HTERT RPE-1 (cell line): ENCODE results near the gene GRM8.

Experiments used
- in situ Hi-C: fragments of 300-500 bp; cut with MboI; formaldehyde crosslinking; loops from 4 replicates; pipeline ENCODE4 v1.14.3; 2020; ENCODE audit warnings: low sequenced_read_pairs

GRM8 gene

DNA sequence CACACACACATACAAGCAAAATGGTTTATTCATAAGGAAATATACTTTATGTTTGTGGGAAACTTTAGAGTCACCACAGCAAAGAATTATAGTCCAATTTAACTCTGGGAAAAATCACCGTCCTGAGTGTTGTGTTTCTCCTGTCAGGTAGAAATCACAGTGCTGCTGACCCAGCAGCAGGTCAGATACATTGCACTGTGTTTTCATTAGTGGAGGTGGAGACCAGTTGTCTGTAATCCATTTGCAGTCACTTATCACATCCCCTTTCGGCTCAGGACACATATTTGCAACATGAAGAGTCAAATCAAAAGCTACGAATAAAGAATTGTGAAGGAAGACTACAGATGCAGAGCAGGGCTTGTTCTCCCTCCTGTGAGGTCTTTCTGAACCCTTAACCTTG is 799.6 kb downstream of the GRM8 start:
- in situ Hi-C loops, result no loop called here

GRCh38 chr7:126450269-126450671 is 802.5 kb downstream of the GRM8 start:
- in situ Hi-C loops, result no loop called here

DNA sequence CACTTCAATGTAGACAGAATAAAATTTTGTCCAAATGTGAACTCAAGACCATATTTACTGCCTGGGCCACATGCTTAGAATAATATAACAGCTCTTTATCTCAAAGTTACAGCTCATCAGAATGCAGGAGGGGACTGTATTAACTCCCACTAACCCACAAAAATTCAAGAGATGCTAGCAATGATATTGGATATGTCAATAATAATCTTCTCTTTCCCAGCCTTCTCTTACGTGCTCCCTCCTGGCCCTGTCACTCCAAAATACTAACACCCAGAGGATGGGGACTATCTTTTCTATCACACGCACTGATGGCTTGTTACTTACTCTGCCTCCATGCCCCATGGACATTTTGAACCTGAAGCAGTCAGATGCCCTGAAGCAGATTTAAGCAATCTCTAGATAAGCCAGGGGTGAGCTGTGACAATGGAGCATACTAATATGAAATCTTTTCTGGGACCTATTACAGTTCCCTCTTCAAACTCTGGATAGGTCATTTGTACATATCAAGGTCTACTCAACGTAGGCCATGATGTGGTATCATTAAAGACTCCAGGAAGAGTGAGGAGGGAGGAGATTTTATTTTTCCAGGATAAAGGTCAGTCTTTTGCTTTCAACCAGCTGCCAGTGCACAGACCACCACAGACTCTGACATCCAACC is 803.0 kb downstream of the GRM8 start:
- in situ Hi-C loops, result no loop called here

DNA sequence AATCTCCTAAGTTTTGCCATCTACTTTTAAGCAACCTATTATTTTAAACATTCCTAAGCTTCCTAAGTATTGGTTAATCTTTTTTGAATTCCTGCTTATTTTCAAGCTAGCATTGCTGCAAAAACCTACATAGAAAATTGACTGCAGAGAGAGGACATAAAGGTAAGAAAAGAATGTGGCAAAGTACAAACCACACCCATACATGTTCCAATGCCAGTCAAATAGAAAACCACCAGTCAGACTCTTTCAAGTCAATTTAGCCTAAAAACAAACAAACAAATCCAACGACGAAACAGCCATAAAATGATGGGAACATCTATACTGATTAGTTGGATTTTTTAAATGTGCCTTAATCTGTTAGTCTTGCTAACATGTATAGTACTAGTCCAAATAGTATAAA is 804.8 kb downstream of the GRM8 start:
- in situ Hi-C loops, result no loop called here

DNA sequence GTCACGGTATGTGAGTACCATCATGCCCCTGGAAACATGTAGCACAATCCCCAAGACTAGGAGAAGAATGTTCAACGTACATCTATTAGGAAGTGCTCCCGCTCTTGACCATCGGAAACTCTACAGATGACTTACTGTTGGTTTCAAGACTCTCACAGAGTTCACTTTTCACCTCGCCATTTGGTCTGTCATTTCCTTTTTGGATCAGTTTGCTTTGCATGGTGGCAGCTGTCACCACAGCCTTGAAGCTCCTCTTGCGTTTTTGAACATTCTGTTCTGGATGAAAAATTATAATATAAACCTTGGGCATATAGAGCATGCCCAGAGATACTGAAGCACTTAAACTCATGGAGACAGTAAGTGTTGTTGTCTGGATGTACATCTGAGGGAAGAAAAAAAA is 806.8 kb downstream of the GRM8 start:
- in situ Hi-C loops, result no loop called here

GRCh38 chr7:126443951-126444350 is 808.8 kb downstream of the GRM8 start:
- in situ Hi-C loops, result no loop called here

DNA sequence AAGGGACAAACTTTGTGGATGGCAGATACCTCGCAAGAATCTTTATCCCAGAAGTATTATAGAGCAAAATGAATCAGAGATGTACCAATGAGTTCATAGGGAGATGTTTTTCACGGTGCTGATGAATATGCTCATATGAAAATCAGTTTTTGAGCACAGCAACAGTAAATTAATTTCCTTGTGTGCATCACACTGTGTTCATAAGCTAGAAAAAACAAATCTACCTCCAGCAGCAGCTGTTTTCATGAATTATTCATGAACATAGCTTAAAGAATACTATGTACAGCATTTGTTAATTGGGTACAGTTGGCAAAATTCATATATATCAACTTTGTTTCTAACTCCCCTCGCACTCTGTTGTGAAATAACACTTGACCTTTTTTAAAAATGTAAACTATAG is 809.8 kb downstream of the GRM8 start:
- in situ Hi-C loops, result no loop called here

GRCh38 chr7:126441745-126442144 is 811.0 kb downstream of the GRM8 start:
- in situ Hi-C loops, result no loop called here

- in situ Hi-C loops, result no loop called here
Observed at GRCh38 chr7:126440542-126440941, 812.2 kb downstream of the GRM8 start.

DNA sequence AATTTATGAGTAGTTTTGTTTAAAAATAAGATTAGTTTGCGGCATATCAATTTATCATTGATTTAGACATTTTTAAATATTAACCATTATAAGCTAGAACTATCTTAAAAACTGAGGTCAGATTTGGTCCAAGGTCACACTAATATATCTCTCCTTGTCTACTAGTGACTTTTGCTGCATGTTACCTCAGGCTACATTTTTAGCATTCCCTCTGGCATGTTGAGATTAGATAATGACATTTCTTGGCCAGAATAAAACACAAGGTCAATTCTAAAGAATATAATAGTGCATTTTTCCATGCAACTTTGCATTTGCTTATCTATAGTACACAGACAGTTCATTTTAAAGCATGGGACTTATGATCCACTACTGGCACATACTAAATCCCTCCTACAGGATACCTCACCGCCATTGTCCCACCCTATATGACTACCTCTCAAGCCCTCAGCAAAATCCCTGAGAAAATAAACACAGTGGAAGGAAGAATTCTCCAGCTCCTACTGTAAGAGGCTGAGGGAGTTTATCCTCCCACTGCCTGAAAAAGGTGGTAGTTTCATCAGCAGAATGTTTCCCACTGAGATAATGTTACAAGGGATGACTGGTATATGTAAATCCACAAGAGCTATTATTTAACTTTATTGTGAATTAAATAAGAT is 816.4 kb downstream of the GRM8 start:
- in situ Hi-C loops, result no loop called here

DNA sequence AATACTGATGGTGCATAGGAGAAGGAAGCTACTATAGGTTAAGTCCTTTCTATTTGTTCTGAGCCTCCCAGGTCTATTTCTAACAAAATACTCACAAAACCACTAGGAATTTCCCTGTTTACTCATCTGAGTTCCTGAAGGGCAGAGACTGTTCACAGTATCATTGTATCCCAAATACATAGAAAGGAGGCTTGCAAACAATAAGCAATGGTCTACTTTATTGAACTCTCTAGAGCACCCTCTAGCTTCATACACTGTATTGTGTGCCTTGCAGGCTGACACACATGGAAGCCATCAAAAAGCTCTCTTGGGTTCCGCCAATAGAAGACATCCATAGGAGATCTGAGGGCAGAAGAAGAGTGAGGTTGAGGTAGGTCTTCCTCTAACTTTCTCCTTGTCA is 826.1 kb downstream of the GRM8 start:
- in situ Hi-C loops, result no loop called here

DNA sequence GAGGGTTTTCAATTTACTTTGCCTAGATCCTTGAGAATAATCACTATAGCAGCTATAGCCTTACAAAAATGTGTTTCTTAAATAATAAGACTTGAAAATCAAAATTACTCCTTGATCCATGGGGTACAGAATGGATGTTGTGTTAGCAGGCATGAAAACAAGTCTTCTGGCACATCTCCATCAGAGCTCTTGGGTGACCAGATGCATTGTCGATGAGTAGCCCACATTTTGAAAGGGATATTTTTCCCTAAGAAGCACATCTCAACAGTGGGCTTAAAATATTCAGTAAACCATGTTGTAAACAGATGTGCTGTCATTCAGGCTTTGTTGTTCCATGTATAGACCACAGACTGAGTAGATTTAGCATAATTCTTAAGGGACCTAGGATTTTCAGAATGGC is 827.8 kb downstream of the GRM8 start:
- in situ Hi-C loops, result no loop called here

DNA sequence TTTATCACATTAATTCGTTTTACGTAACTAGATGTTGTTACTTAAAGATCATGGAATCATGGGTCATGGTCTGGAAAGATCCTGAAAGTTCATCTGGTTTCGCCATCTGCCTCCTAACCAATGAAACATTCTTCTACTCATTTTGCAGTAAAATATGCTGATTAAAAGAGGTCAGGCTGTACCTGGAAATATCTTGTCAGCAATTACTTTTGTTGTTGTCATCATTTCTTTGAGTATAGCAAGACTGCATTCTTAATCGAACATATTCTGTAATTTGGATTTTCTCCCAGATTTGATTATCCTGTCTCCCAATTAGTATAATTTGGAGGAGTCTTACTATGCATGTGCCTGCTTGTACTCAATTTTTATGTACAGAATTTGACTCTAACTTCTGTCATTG is 833.7 kb downstream of the GRM8 start:
- in situ Hi-C loops, result no loop called here

DNA sequence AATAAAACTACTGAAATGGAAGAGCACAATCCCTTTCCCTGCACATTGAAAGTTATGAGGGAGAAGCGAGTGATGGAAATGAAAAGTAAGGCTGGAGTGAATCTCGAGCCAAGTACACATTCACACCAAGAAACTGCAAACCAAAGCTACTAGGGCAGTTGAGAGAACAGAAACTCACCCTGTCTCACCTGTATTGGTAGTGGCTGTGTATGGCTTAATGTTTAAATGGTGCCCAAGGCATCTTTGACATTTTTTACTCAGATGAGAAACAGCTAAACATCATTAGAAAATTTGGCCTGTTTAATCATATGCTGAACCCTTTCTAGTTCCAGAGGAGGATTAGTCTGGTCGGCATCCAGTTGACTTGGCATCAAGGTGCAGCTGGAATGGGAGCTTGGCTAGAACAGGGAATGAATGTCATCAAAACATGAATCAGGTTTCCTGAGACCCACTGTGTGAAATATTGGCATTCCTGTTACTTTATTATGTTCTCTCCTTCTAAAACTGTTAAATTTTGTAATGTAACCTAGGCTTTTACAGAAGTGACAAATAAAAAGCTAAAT is 840.8 kb downstream of the GRM8 start:
- in situ Hi-C loops, result no loop called here

DNA sequence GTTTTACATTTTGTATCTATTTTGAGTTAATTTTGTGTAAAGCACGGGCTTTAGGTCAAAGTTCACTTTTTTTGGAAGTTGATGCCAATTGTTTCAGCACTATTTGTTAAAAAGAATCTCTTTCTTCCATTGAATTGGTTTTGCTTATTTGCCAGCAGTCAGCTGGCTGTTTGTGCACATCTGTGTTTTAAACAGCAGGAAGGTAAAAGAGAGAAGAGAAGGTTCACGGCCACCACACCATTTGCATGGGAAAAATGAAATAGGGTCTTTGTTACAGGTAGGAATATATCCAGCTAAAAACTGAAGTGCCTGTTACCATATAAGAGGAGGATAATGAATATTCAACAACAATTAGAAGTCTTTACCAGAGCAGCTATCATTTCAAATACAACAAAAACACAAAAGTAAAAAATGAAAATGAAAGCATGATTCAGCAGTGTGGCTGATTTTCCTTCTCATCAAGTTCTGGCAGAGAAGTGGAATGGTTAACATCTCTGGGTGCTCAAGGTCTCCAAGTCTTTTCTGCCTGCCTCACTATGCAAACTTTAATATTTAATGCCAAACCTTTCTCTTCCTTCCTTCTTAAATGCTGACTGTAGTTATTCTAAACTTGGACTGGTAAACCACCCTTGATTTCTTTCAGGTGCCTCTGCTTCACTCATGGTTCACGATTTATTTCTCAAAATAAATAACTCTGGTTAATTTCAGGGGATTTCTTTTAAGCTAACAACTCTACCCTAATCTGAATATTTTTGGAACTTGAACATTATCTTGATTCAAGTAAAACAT is 841.5 kb downstream of the GRM8 start:
- in situ Hi-C loops, result no loop called here

GRCh38 chr7:126403040-126403439 is 849.7 kb downstream of the GRM8 start:
- in situ Hi-C loops, result no loop called here

GRCh38 chr7:126401918-126402317 is 850.8 kb downstream of the GRM8 start:
- in situ Hi-C loops, result no loop called here

DNA sequence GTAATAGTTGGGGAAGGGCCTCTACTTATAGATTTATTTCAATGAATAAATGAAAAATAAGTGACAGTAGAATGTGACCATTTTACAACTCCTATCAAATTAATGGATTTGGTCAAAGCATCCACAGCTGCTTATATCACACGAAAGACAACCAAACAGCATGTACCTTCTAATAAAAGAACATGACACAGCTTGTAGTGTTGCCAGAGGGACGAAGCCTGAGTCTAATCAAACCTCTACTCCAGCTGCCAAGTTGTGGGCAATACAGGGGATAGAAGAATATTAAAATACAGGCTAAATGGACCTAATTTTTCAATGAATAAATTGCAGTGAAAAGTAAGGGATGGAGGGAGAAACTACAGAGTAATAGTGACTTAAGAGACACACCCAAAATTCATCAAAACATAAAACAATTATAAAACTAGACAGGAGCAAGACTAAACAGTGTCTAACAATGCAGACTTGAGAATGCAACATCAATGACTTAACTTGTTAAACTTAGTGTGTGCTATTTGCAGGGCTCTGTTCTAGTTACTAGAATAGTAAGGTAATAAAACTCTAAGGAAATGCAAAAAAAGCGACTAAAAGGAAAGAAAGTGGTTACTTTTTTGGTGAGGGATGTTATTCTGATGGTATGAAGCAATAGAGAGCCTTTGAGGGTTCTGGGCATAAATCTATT is 853.8 kb downstream of the GRM8 start:
- in situ Hi-C loops, result no loop called here

GRCh38 chr7:126398285-126398684 is 854.5 kb downstream of the GRM8 start:
- in situ Hi-C loops, result no loop called here

DNA sequence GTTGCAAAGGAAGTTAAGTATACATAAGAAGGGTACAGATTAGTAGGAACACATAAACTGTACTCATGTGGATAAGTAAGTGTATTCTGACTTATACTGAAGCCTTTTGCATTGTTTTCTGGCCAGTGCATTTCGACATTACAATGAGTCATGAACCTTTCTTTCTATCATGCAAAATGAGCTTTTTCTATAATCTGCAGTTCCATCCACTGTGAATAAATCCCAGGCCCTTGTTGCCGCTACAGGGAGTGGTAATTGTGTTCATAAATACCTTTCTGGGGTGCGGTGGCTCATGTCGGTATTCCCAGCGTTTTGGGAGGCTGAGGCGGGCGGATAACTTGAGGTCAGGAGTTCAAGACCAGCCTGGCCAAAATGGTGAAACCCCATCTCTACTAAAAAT is 858.3 kb downstream of the GRM8 start:
- in situ Hi-C loops, result no loop called here
